ENCODE results near the gene SLC44A5.

- no peak for TF ChIP-seq CTCF (IDR thresholded peaks at IDR 0.05)
- TF ChIP-seq POLR2AphosphoS5 (IDR thresholded peaks at IDR 0.05; ENCODE audit: low read depth, low read length): no peak
- no peak for TF ChIP-seq SIN3A (IDR thresholded peaks at IDR 0.05; ENCODE audit: borderline replicate concordance, insufficient read depth, low read depth, low read length)
- no peak for TF ChIP-seq REST (IDR thresholded peaks at IDR 0.05; ENCODE audit: insufficient read depth in 1 of 2, low read depth in 2 of 2, low read length in 1 of 2)
Observed at GRCh38 chr1:75449998-75450397, 160.9 kb downstream of the SLC44A5 start.

Data from Panc1 (cell line).